OCI-LY3 (cell line): ENCODE measurements around the gene BAD.
A peak's percentile ranks its signal among the peaks of the same experiment; 100 is the strongest.

Experiments
- H2AFZ ChIP-seq: fragments of 200-600, 300-600 bp; shearing (Covaris generic); 2 replicates; pipeline ENCODE4 v1.6.0; 2014; ENCODE audit warnings: antibody characterized with exemption, low read depth, low read length
- H3K27ac ChIP-seq: fragments of 200-600, 300-600 bp; sonication (generic); 2 replicates; pipeline ENCODE4 v1.5.1; 2014; ENCODE audit warnings: mild to moderate bottlenecking, low read length, moderate library complexity, mixed read lengths
- H3K27me3 ChIP-seq: fragments of 200-600, 300-600 bp; sonication (generic); 2 replicates; pipeline ENCODE4 v1.6.1; 2014; ENCODE audit warnings: low read depth, low read length, mixed read lengths
- H3K36me3 ChIP-seq: fragments of 200-600, 300-600 bp; sonication (generic); replicated peaks from 2 replicates; pipeline ENCODE3; 2014; ENCODE audit warnings: low read depth, low read length, mixed read lengths
- H3K4me1 ChIP-seq: fragments of 300-600, 200-600 bp; sonication (generic); 2 replicates; pipeline ENCODE4 v1.6.1; 2014; ENCODE audit warnings: low read length, mixed read lengths
- H3K4me2 ChIP-seq: fragments of 200-600, 300-600 bp; sonication (generic); 2 replicates; pipeline ENCODE4 v1.6.1; 2014; ENCODE audit warnings: low read length, mixed read lengths
- H3K4me3 ChIP-seq: fragments of 300-600, 200-600 bp; sonication (generic); 2 replicates; pipeline ENCODE4 v1.5.1; 2014; ENCODE audit warnings: antibody characterized with exemption, mild to moderate bottlenecking, low read length, moderate library complexity
- H3K79me2 ChIP-seq: fragments of 300-600, 200-600 bp; shearing (Covaris generic); 2 replicates; pipeline ENCODE4 v1.6.1; 2014; ENCODE audit warnings: mild to moderate bottlenecking, low read length, mixed read lengths
- H3K9ac ChIP-seq: fragments of 300-600, 200-600 bp; shearing (Covaris generic); 2 replicates; pipeline ENCODE4 v1.6.0; 2014; ENCODE audit warnings: mild to moderate bottlenecking, low read length, moderate library complexity
- H3K9me3 ChIP-seq: fragments of 200-600, 300-600 bp; shearing (Covaris generic); 2 replicates; pipeline ENCODE4 v1.6.1; 2014; ENCODE audit warnings: low read length, mixed read lengths; ENCODE audit not compliant: insufficient read depth
- H4K20me1 ChIP-seq: fragments of 200-600, 300-600 bp; sonication (generic); 2 replicates; pipeline ENCODE4 v1.6.1; 2016; ENCODE audit warnings: low read length, mixed read lengths; ENCODE audit not compliant: insufficient read depth
- CTCF ChIP-seq: fragments of 200-600, 300-600 bp; sonication (generic); IDR thresholded peaks from 2 replicates; pipeline ENCODE4 v1.5.1; 2014; ENCODE audit warnings: antibody characterized with exemption, low read length, low read depth
- EZH2phosphoT487 ChIP-seq: fragments of 200-600 bp; shearing (Covaris generic); IDR thresholded peaks from 2 replicates; pipeline ENCODE4 v1.6.1; 2018; ENCODE audit warnings: antibody characterized with exemption, mixed run types, low read depth

Gene BAD

GRCh38 chr11:64320556-64320955, 36.1 kb upstream of the BAD start:
- TF ChIP-seq CTCF, result no peak
- TF ChIP-seq EZH2phosphoT487, result no peak
- Histone ChIP-seq H3K4me1 (peaks cover 14% of the 10 kb centered on the region), H2AFZ (no peak overlapping the region), H3K4me2 (no peak overlapping the region), H3K4me3 (no peak overlapping the region), H3K9me3 (no peaks in the 10 kb centered on the region), H3K9ac (no peak overlapping the region), H4K20me1 (no peaks in the 10 kb centered on the region), H3K36me3 (peaks cover 16% of the 10 kb centered on the region), H3K27ac (no peak overlapping the region), H3K27me3 (no peaks in the 10 kb centered on the region), H3K79me2 (peaks cover 29% of the 10 kb centered on the region)

GRCh38 chr11:64318766-64319761, 34.6 kb upstream of the BAD start:
- Histone ChIP-seq H3K4me1 (peaks cover 14% of the 10 kb centered on the region), H3K79me2 (peaks cover 35% of the 10 kb centered on the region), H3K36me3 (peaks cover 22% of the 10 kb centered on the region), H3K9ac (peak overlapping the region; percentile 90), H3K27ac (peak overlapping the region; percentile 93), H3K27me3 (no peaks in the 10 kb centered on the region), H3K9me3 (no peaks in the 10 kb centered on the region), H3K4me3 (peak overlapping the region; percentile 85), H2AFZ (no peak overlapping the region), H4K20me1 (no peaks in the 10 kb centered on the region), H3K4me2 (peak overlapping the region; percentile 72)
- TF ChIP-seq CTCF (no peak), EZH2phosphoT487 (no peak)

- Histone ChIP-seq H2AFZ (peak within 1 kb of the TSS; percentile 52; the same call in 1 of the 2 replicates), H3K4me1 (peaks cover 14% of the 10 kb centered on the region), H3K79me2 (peaks cover 41% of the 10 kb centered on the region), H4K20me1 (no peaks in the 10 kb centered on the region), H3K27ac (peak within 1 kb of the TSS; percentile 93), H3K9me3 (no peaks in the 10 kb centered on the region), H3K9ac (peak within 1 kb of the TSS; percentile 90), H3K4me3 (peak within 1 kb of the TSS; percentile 85), H3K36me3 (peaks cover 22% of the 10 kb centered on the region), H3K27me3 (no peaks in the 10 kb centered on the region), H3K4me2 (peak within 1 kb of the TSS; percentile 72)
- TF ChIP-seq EZH2phosphoT487, result no peak
- peak; percentile 57 for TF ChIP-seq CTCF
These were observed 33.7 kb upstream of the BAD start, which contains the start of gene PRDX5 for GRCh38 chr11:64317961-64318765. Gene PRDX5 (plus strand): TSS chr11:64318121. CDS start chr11:64318216, 95 bp downstream.
